HepG2 (cell line): ENCODE results near the gene TGFBRAP1. TPM values are rescaled to one million over a fixed set of nuclear protein-coding genes. Genes with fewer than 3 reads are reported as not detected.
A peak's percentile ranks its signal among the peaks of the same experiment; 100 is the strongest.

ENCODE experiments used
- AGO1 ChIP-seq: fragments of 200-400 bp; formaldehyde crosslinking; IDR thresholded peaks from 2 replicates; pipeline ENCODE4 v1.6.1; 2017; ENCODE audit warnings: mild to moderate bottlenecking, low read depth, low read length, moderate library complexity; ENCODE audit not compliant: poor library complexity, severe bottlenecking
- CCDC6 ChIP-seq: sonication (generic); formaldehyde crosslinking; IDR thresholded peaks from 2 replicates; pipeline ENCODE4 v1.8.1; 2022; ENCODE audit warnings: mild to moderate bottlenecking, missing genetic modification reagents, moderate library complexity
- GRHL1 ChIP-seq: sonication (generic); formaldehyde crosslinking; conservative IDR thresholded peaks from 2 replicates; pipeline ENCODE4 v1.8.0; 2022; ENCODE audit warnings: missing genetic modification reagents
- HDAC2 ChIP-seq: sonication (generic); formaldehyde crosslinking; IDR thresholded peaks from 2 replicates; pipeline ENCODE4 v1.4.0; 2020; ENCODE audit warnings: missing genetic modification reagents
- HMGXB4 ChIP-seq, 2 experiments: sonication (generic) in 1 of 2; formaldehyde crosslinking in 1 of 2; IDR thresholded peaks; 2 replicates each; pipeline versions ENCODE4 v1.4.0 to v1.6.1; 2018 to 2020; ENCODE audit warnings: missing genetic modification reagents in 2 of 2, borderline replicate concordance in 1 of 2, low read depth in 1 of 2, mild to moderate bottlenecking in 1 of 2, missing biosample characterization in 1 of 2
- KMT2B ChIP-seq: IDR thresholded peaks from 2 replicates; pipeline ENCODE4 v1.6.1; 2016; ENCODE audit warnings: missing genetic modification reagents, missing compliant biosample characterization
- MYNN ChIP-seq: sonication (generic); formaldehyde crosslinking; IDR thresholded peaks from 2 replicates; pipeline ENCODE4 v1.4.0; 2020; ENCODE audit warnings: mild to moderate bottlenecking, low read depth, missing genetic modification reagents
- PRDM15 ChIP-seq: sonication (generic); formaldehyde crosslinking; IDR thresholded peaks from 2 replicates; pipeline ENCODE4 v1.4.0; 2020; ENCODE audit warnings: missing genetic modification reagents
- RXRB ChIP-seq: IDR thresholded peaks from 2 replicates; pipeline ENCODE4 v1.6.1; 2016; ENCODE audit warnings: borderline replicate concordance, missing genetic modification reagents, missing compliant biosample characterization
- SMYD3 ChIP-seq: sonication (generic); formaldehyde crosslinking; IDR thresholded peaks from 2 replicates; pipeline ENCODE4 v1.8.1; 2023; ENCODE audit warnings: mild to moderate bottlenecking, missing genetic modification reagents
- SUZ12 ChIP-seq: fragments of 150-350 bp; IDR thresholded peaks from 2 replicates; pipeline ENCODE4 v1.6.1; 2014; ENCODE audit warnings: low read depth, low read length
- TRIM24 ChIP-seq: sonication (generic); formaldehyde crosslinking; IDR thresholded peaks from 2 replicates; pipeline ENCODE4 v1.8.0; 2022; ENCODE audit warnings: mild to moderate bottlenecking, missing genetic modification reagents
- YY1 ChIP-seq: IDR thresholded peaks from 2 replicates; pipeline ENCODE4 v1.6.1; 2011; ENCODE audit warnings: low read length, low read depth, moderate library complexity, mild to moderate bottlenecking; ENCODE audit not compliant: insufficient read depth, insufficient replicate concordance
- ZMYM4 ChIP-seq: sonication (generic); formaldehyde crosslinking; IDR thresholded peaks from 2 replicates; pipeline ENCODE4 v1.8.1; 2023; ENCODE audit warnings: mild to moderate bottlenecking, missing genetic modification reagents
- ZNF501 ChIP-seq: sonication (generic); formaldehyde crosslinking; IDR thresholded peaks from 2 replicates; pipeline ENCODE4 v1.5.1; 2020; ENCODE audit warnings: mild to moderate bottlenecking, moderate library complexity, missing genetic modification reagents
- ZNF510 ChIP-seq: sonication (generic); formaldehyde crosslinking; IDR thresholded peaks from 2 replicates; pipeline ENCODE4 v1.4.0; 2020; ENCODE audit warnings: low read depth, mild to moderate bottlenecking, missing genetic modification reagents
- ZNF691 ChIP-seq: sonication (generic); formaldehyde crosslinking; IDR thresholded peaks from 2 replicates; pipeline ENCODE4 v1.4.0; 2020; ENCODE audit warnings: missing genetic modification reagents, low read depth, mild to moderate bottlenecking, borderline replicate concordance
- ZNF703 ChIP-seq: sonication (generic); formaldehyde crosslinking; IDR thresholded peaks from 2 replicates; pipeline ENCODE4 v1.5.1; 2020; ENCODE audit warnings: missing genetic modification reagents, mild to moderate bottlenecking, moderate library complexity, borderline replicate concordance
- polyA plus RNA-seq, 8 experiments: library from polyadenylated mRNA; depleted of rRNA in 3 of 8; stranded (reverse) in 7 of 8; unstranded in 1 of 8; fragments of >200 nt; fragmentation: Illumina TruSeq in 4 of 8; extraction: Trizol in 4 of 8; gene quantifications; 2 replicates each; pipeline versions ENCODE4 v1.2.1 to v1.2.3, GENCODE V29; 2011 to 2016; ENCODE audit warnings: low read depth in 4 of 8, missing spikeins in 1 of 8, mixed read lengths in 1 of 8; ENCODE audit not compliant: insufficient read depth in 1 of 8
- total RNA-seq, 5 experiments: library from RNA; depleted of rRNA; stranded (reverse); fragments of >200 nt; fragmentation: Illumina TruSeq; extraction: Trizol; gene quantifications; 2 replicates each; pipeline ENCODE4 v1.2.3, GENCODE V29; 2016; ENCODE audit warnings: low read depth in 1 of 5

TGFBRAP1 gene
- total and polyA plus RNA-seq, 2 of the 13 experiments (the other 11 are each of a cell fraction or from before 2014, with no cell fraction given): 12.7 to 22.9 TPM

- TF ChIP-seq ZNF691 (CRISPR knock-in tag) (peak; percentile 83; the same call in 1 of the 2 replicates), KMT2B (CRISPR knock-in tag) (peak; percentile 99), ZNF501 (CRISPR knock-in tag) (peak; percentile 95), ZNF510 (0 out of 2 replicates have a peak, but pooled peaks have one; percentile 60), AGO1 (no peak), ZMYM4 (CRISPR knock-in tag) (peak; percentile 95), RXRB (CRISPR knock-in tag) (peak; percentile 92), SMYD3 (CRISPR knock-in tag) (peak; percentile 88; the same call in 1 of the 2 replicates), GRHL1 (CRISPR knock-in tag) (no peak), ZNF703 (no peak), SUZ12 (peak; percentile 41; the same call in 1 of the 2 replicates), CCDC6 (CRISPR knock-in tag) (no peak; the same call in none of the 2 replicates), TRIM24 (no peak), PRDM15 (CRISPR knock-in tag) (no peak), HMGXB4 (CRISPR knock-in tag; IDR thresholded peaks at IDR 0.05; ENCODE audit: borderline replicate concordance in 1 of 2, low read depth in 1 of 2) (peak; percentile 79 to 88; a peak in 3 of 4 replicates), MYNN (CRISPR knock-in tag) (peak; percentile 27; the same call in 1 of the 2 replicates), HDAC2 (CRISPR knock-in tag) (peak; percentile 80; the same call in 1 of the 2 replicates), YY1 (peak; percentile 92)
Observed at GRCh38 chr2:105337122-105338019, 7.8 kb upstream of the TGFBRAP1 start, which contains the start of gene C2orf49 (continued).
